Upper lobe of left lung (tissue), 6 donors: ENCODE results near the gene KLHL29. TPM values are rescaled to one million over a fixed set of nuclear protein-coding genes. Genes with fewer than 3 reads are reported as not detected.

Source experiments
- ATAC-seq, 2 donors: fragments of 200-7000 bp; cut with Tn5 transposase; one replicate each; pipeline ENCODE4 v1.9.1; 2022; ENCODE audit warnings: mild to moderate bottlenecking in 2 of 2, moderate library complexity in 2 of 2; ENCODE audit not compliant: low FRiP score in 2 of 2
- DNase-seq, 2 donors: peaks; one replicate each; pipeline ENCODE4 v3.0.0-alpha.2; 2019 to 2020
- H3K27ac ChIP-seq, 4 donors: fragments of 200-600 bp; sonication (generic); one replicate each; pipeline ENCODE4 v1.5.1; 2016 to 2019
- H3K27me3 ChIP-seq, 4 donors: fragments of 200-600 bp; sonication (generic); one replicate each; pipeline ENCODE4 v1.5.1; 2017 to 2019
- H3K36me3 ChIP-seq, 4 donors: fragments of 200-600 bp; sonication (generic); one replicate each; pipeline ENCODE4 v1.5.1; 2016 to 2019
- H3K4me1 ChIP-seq, 4 donors: fragments of 200-600 bp; sonication (generic); one replicate each; pipeline ENCODE4 v1.5.1; 2018 to 2019
- H3K4me3 ChIP-seq, 4 donors: fragments of 200-600 bp; sonication (generic); one replicate each; pipeline ENCODE4 v1.5.1; 2017 to 2019; ENCODE audit warnings: mild to moderate bottlenecking in 2 of 4, moderate library complexity in 1 of 4
- H3K9me3 ChIP-seq, 4 donors: fragments of 200-600 bp; sonication (generic); one replicate each; pipeline ENCODE4 v1.5.1; 2018 to 2019
- EP300 ChIP-seq, 4 donors: sonication (generic); formaldehyde crosslinking; IDR thresholded peaks; one replicate each; pipeline ENCODE4 v1.5.1; 2017; ENCODE audit warnings: antibody characterized with exemption in 4 of 4, control low read depth in 2 of 4
- POLR2A ChIP-seq, 4 donors: fragments of 450-650 bp; IDR thresholded peaks; one replicate each; pipeline ENCODE4 v1.5.1; 2016 to 2017; ENCODE audit warnings: antibody characterized with exemption in 4 of 4, mild to moderate bottlenecking in 2 of 4
- POLR2AphosphoS5 ChIP-seq, 2 donors: sonication (generic); formaldehyde crosslinking; IDR thresholded peaks; one replicate each; pipeline ENCODE4 v1.5.1; 2017; ENCODE audit warnings: antibody characterized with exemption in 2 of 2
- WGBS, 2 donors: methylation state at CpG; one replicate each; pipeline ENCODE4 v1.1.5; 2017 to 2018; 5-methylcytosine and 5-hydroxymethylcytosine counted together
- total RNA-seq, 6 donors: library from RNA; depleted of rRNA in 4 of 6; stranded (reverse); fragments of >200 nt in 4 of 6; gene quantifications; one replicate each; pipeline versions ENCODE4 v1.1.0 to v1.2.1, GENCODE V29; 2016 to 2021
- TF ChIP-seq, protein P1 (sequence below), 6 experiments: fragments of 450-650 bp in 4 of 6; fragments of 200-600 bp in 2 of 6; sonication (generic) in 2 of 6; IDR thresholded peaks; one replicate each; pipeline ENCODE4 v1.5.1; 2016 to 2019; ENCODE audit warnings: antibody characterized with exemption in 6 of 6
- donor health status: DM: no; HTN: no; CAD: no; lungs with moderate emphysema.
- donor health status: DM: no; HTN: yes; CAD: no; lungs with severe emphysema.

The KLHL29 gene
- total RNA-seq, 6 donors from 2014 or later, result 8.6 to 34.4 (median 18.2) TPM

DNA sequence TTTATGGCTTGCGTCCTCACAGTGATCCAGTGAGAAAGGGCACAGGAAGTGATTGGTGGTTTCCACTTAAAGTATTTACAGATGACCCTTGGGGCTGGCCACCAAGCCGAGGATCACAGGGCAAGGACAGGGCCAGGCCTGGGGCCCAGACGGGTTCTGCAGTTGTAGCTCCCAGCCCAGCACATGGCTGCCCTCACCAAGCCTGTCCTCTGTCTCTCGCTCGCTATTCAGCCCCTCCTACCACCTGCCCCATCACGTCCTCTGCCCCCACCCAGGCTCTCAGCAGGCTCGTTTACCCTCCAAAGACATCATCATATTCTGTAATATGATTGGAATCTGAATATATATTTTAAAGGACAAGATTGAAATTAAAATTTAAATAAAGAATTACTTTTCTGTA, 246.0 kb downstream of the KLHL29 start:
- no peaks in the 10 kb centered on the region for H3K36me3 ChIP-seq
- H3K4me3 ChIP-seq, result no peak overlapping the region
- H3K27me3 ChIP-seq, result no peaks in the 10 kb centered on the region
- WGBS, 2 donors, result 83 to 87% methylated on average over 7 of the region's 7 CpGs
- H3K9me3 ChIP-seq, result no peaks in the 10 kb centered on the region
- DNase-seq (no peak), ATAC-seq (no peak)
- H3K27ac ChIP-seq, result no peak overlapping the region
- no peak for TF ChIP-seq POLR2A (IDR thresholded peaks at IDR 0.05)
- no peak for TF ChIP-seq POLR2AphosphoS5 (IDR thresholded peaks at IDR 0.05)
- no peak for TF ChIP-seq EP300 (IDR thresholded peaks at IDR 0.05)
- TF ChIP-seq, protein P1, sequence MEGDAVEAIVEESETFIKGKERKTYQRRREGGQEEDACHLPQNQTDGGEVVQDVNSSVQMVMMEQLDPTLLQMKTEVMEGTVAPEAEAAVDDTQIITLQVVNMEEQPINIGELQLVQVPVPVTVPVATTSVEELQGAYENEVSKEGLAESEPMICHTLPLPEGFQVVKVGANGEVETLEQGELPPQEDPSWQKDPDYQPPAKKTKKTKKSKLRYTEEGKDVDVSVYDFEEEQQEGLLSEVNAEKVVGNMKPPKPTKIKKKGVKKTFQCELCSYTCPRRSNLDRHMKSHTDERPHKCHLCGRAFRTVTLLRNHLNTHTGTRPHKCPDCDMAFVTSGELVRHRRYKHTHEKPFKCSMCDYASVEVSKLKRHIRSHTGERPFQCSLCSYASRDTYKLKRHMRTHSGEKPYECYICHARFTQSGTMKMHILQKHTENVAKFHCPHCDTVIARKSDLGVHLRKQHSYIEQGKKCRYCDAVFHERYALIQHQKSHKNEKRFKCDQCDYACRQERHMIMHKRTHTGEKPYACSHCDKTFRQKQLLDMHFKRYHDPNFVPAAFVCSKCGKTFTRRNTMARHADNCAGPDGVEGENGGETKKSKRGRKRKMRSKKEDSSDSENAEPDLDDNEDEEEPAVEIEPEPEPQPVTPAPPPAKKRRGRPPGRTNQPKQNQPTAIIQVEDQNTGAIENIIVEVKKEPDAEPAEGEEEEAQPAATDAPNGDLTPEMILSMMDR (IDR thresholded peaks at IDR 0.05), result no peak
- no peaks in the 10 kb centered on the region for H3K4me1 ChIP-seq

DNA sequence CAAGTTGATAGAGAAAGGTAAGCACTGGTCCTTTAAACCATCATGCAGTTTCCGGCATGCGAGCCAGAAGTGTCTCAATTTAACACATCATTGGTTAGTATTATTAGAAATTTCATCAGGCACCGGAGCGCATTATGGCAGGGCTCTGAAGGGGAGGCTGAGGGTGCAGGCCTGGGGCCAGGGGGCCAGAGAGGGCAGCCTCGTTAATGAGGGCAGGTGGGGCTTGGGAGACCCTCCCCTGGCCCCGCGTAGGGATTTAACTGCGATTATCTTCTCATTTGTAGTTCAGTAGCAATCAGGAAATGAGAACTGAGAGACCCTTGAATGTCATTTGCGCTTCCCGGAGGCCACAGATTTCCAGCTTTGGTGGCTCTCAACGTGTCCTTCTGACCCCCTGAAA, 246.4 kb downstream of the KLHL29 start:
- 88 to 95% methylated on average over 11 of the region's 11 CpGs for WGBS, 2 donors
- H3K27me3 ChIP-seq, result no peaks in the 10 kb centered on the region
- no peak overlapping the region for H3K4me3 ChIP-seq
- peaks cover 0 to 2% (median 0%) of the 10 kb centered on the region in 4 donors for H3K4me1 ChIP-seq
- H3K36me3 ChIP-seq, result no peaks in the 10 kb centered on the region
- no peak for TF ChIP-seq EP300 (IDR thresholded peaks at IDR 0.05)
- TF ChIP-seq POLR2AphosphoS5 (IDR thresholded peaks at IDR 0.05), result no peak
- TF ChIP-seq POLR2A (IDR thresholded peaks at IDR 0.05), result no peak
- TF ChIP-seq, protein P1 (IDR thresholded peaks at IDR 0.05), result no peak
- no peak for DNase-seq
- ATAC-seq, result no peak
- H3K27ac ChIP-seq, result no peak overlapping the region
- H3K9me3 ChIP-seq, result no peaks in the 10 kb centered on the region

DNA sequence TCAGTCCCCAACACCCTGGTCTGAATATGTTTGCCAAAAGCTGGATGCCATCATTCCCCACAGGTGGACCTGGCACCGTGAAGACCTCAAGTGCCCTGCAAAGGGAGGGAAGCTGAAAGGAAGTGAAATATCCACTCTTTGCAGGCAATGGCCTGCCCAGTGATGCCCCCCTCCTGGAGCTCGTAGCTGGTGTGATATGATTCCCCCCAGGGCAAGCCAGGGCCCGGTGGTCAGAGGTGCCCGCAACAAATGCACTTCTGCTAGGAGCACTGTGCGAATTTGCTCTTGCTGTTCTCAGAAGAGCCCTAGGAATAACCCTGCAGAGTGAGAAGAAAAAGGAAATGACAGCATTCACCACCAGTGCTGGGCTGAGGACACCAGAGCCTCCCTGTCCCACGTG, 247.4 kb downstream of the KLHL29 start:
- Histone ChIP-seq H3K36me3 (no peaks in the 10 kb centered on the region), H3K27ac (no peak overlapping the region), H3K27me3 (no peaks in the 10 kb centered on the region), H3K4me3 (no peak overlapping the region), H3K4me1 (peaks cover 0 to 10% (median 2%) of the 10 kb centered on the region in 4 donors), H3K9me3 (no peaks in the 10 kb centered on the region)
- no peak for ATAC-seq
- no peak for TF ChIP-seq POLR2AphosphoS5 (IDR thresholded peaks at IDR 0.05)
- TF ChIP-seq, protein P1 (IDR thresholded peaks at IDR 0.05), result no peak
- TF ChIP-seq POLR2A (IDR thresholded peaks at IDR 0.05), result no peak
- TF ChIP-seq EP300 (IDR thresholded peaks at IDR 0.05), result no peak
- WGBS, 2 donors, result 70 to 77% methylated on average over 5 to 6 of the region's 6 CpGs
- no peak for DNase-seq

DNA sequence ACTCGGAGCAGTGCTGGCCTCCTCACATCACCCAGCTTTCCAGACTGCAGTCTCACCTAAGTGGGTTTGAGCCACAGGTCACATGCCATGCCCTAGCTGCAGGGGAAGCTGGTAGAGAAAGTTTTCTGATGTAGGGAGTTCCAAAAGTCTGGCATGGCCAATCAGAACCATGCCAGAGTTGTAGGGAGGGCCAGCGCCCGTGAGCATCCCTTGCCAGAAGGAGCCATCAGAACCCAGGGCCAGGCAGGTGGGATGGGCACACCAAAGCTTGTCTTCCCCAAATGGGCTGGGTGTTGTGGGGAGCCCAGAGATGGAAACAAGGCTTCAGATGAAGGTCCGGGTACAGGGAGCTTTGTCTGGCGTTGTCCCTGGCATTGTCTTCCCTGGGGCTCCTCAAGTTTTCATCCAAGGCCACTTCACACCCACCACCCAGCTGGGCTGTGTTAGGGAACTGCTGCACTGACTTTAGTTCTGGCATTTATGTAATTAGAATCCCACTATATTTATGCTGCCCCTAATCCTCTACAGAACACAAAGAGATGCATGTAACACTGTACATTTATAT, 247.9 kb downstream of the KLHL29 start:
- Histone ChIP-seq H3K27ac (no peak overlapping the region), H3K27me3 (no peaks in the 10 kb centered on the region), H3K4me3 (no peak overlapping the region), H3K36me3 (no peaks in the 10 kb centered on the region), H3K4me1 (peaks cover 0 to 10% (median 2%) of the 10 kb centered on the region in 4 donors), H3K9me3 (no peaks in the 10 kb centered on the region)
- WGBS, 2 donors, result 84 to 97% methylated on average over 3 to 5 of the region's 5 CpGs
- TF ChIP-seq POLR2A (IDR thresholded peaks at IDR 0.05) (no peak), EP300 (IDR thresholded peaks at IDR 0.05) (no peak), POLR2AphosphoS5 (IDR thresholded peaks at IDR 0.05) (no peak)
- TF ChIP-seq, protein P1 (IDR thresholded peaks at IDR 0.05), result no peak
- ATAC-seq, result no peak
- no peak for DNase-seq

DNA sequence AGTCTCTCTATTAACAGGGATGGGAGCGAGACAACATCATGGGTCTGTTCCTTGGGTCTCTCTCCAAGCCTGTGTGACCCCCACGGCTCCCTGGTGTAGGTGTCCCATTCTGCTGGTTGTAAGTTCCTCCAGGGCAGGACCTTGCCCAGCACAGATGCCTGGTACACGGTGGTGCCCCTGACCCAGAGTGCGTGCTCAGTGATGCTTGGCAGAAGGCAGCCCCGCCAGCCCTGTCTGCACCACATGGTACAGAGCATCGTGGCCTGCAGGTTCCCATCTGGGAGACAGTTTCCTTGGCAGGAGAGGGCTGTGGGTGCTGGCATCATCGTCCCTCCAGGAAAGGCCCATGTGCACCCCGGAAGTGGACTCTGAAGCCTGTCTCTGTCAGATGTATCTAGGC, 249.0 kb downstream of the KLHL29 start:
- 90 to 100% methylated on average over 4 to 8 of the region's 8 CpGs for WGBS, 2 donors
- Histone ChIP-seq H3K4me1 (peaks cover 0 to 10% (median 2%) of the 10 kb centered on the region in 4 donors), H3K27me3 (no peaks in the 10 kb centered on the region), H3K27ac (no peak overlapping the region), H3K9me3 (no peaks in the 10 kb centered on the region), H3K36me3 (no peaks in the 10 kb centered on the region), H3K4me3 (no peak overlapping the region)
- DNase-seq (no peak), ATAC-seq (no peak)
- TF ChIP-seq POLR2AphosphoS5 (IDR thresholded peaks at IDR 0.05) (no peak), POLR2A (IDR thresholded peaks at IDR 0.05) (no peak), EP300 (IDR thresholded peaks at IDR 0.05) (no peak)
- TF ChIP-seq, protein P1 (IDR thresholded peaks at IDR 0.05), result no peak
